ENCODE measurements around the gene COBLL1.

GRCh38 chr2:164778723-164779122 is 62.9 kb downstream of the COBLL1 start:
- TF ChIP-seq CTCF (IDR thresholded peaks at IDR 0.05), result no peak
- TF ChIP-seq POLR2A (IDR thresholded peaks at IDR 0.05), result no peak
